Spinal cord (tissue), 10 donors: ENCODE results near the gene TSHZ2. TPM values are rescaled to one million over a fixed set of nuclear protein-coding genes. Genes with fewer than 3 reads are reported as not detected.

ENCODE experiments used
- DNase-seq, 6 donors: peaks; one replicate each; pipeline versions ENCODE4 v3.0.0 to v3.0.0-alpha.2; 2013 to 2015; ENCODE audit warnings: low spot score in 6 of 6, low read depth in 4 of 6
- H3K27ac ChIP-seq: one replicate; pipeline ENCODE4 v1.5.1; 2013; ENCODE audit warnings: low read depth, low read length, control low read depth
- H3K27me3 ChIP-seq: one replicate; pipeline ENCODE4 v1.6.1; 2013; ENCODE audit warnings: low read length; ENCODE audit not compliant: control insufficient read depth, insufficient read depth
- H3K36me3 ChIP-seq: one replicate; pipeline ENCODE4 v1.6.1; 2013; ENCODE audit warnings: low read length; ENCODE audit not compliant: control insufficient read depth, insufficient read depth
- H3K4me1 ChIP-seq: one replicate; pipeline ENCODE4 v1.6.1; 2013; ENCODE audit warnings: low read length; ENCODE audit not compliant: control insufficient read depth, insufficient read depth
- H3K4me3 ChIP-seq: one replicate; pipeline ENCODE4 v1.5.1; 2013; ENCODE audit warnings: low read depth, low read length, control low read depth
- H3K9me3 ChIP-seq: one replicate; pipeline ENCODE4 v1.6.1; 2013; ENCODE audit warnings: low read length; ENCODE audit not compliant: control insufficient read depth, insufficient read depth
- WGBS: methylation state at CpG from one replicate; pipeline ENCODE4 v1.1.5; 2013; ENCODE audit warnings: missing lambda C conversion rate; ENCODE audit not compliant: insufficient coverage; 5-methylcytosine and 5-hydroxymethylcytosine counted together
- polyA plus RNA-seq, 2 donors: library from polyadenylated mRNA; unstranded; fragments of 120-200 nt; gene quantifications; one replicate each; pipeline ENCODE4 v1.2.1, GENCODE V29; 2013; ENCODE audit not compliant: insufficient read length in 2 of 2
- total RNA-seq, 2 donors: library from RNA; depleted of rRNA in 1 of 2; stranded (reverse); fragments of 120-200 nt in 1 of 2; fragments of >200 nt in 1 of 2; gene quantifications; one replicate each; pipeline versions ENCODE4 v1.2.3 to v1.2.4, GENCODE V29; 2013 to 2014
- donor health status: healthy.

TSHZ2 gene
- total and polyA plus RNA-seq, 4 donors: 11.8 to 33.0 (median 25.7) TPM

GRCh38 chr20:52937591-52938100, 34.5 kb upstream of the TSHZ2 start:
- H3K27me3 ChIP-seq: no peaks in the 10 kb centered on the region
- no peak overlapping the region for H3K4me3 ChIP-seq
- no peak overlapping the region for H3K27ac ChIP-seq

DNA sequence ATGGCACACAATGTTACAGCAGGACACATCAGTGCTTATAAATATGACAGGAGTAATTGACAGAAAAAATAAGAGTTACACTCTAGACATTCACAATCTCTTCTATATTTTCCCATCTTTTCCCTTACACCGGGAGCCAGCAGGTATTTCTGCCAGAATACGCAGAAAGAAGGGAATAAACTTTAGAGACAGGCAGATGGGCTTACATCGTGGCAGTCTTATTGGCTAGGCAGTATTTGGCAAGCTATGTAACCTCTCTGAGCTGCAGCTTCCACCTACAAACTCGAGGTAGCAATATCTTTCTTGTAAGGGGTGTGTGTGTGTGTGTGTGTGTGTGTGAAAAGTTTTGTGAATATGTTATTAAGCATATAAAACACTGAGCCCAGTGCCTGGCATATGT, 33.0 kb upstream of the TSHZ2 start:
- H3K4me3 ChIP-seq: no peak overlapping the region
- no peaks in the 10 kb centered on the region for H3K9me3 ChIP-seq
- no peaks in the 10 kb centered on the region for H3K27me3 ChIP-seq
- no peaks in the 10 kb centered on the region for H3K36me3 ChIP-seq
- H3K4me1 ChIP-seq: no peaks in the 10 kb centered on the region
- peak in 2 of 6 donors; percentile 14 to 53 for DNase-seq
- no CpG with 5 or more reads among the region's 4 CpGs for WGBS
- H3K27ac ChIP-seq: no peak overlapping the region

More at GRCh38 chr20:52937591-52938100, 34.5 kb upstream of the TSHZ2 start:
- Histone ChIP-seq H3K9me3 (no peaks in the 10 kb centered on the region), H3K36me3 (no peaks in the 10 kb centered on the region), H3K4me1 (no peaks in the 10 kb centered on the region)
- peak in 1 of 6 donors; percentile 41 for DNase-seq
- WGBS: 77% methylated on average over 3 of the region's 6 CpGs

GRCh38 chr20:52941808-52942207, 30.4 kb upstream of the TSHZ2 start:
- Histone ChIP-seq H3K27ac (no peak overlapping the region), H3K4me1 (no peaks in the 10 kb centered on the region), H3K9me3 (no peaks in the 10 kb centered on the region), H3K36me3 (no peaks in the 10 kb centered on the region), H3K27me3 (no peaks in the 10 kb centered on the region), H3K4me3 (no peak overlapping the region)
- no CpG with 5 or more reads among the region's 3 CpGs for WGBS
- DNase-seq: peak in 2 of 6 donors; percentile 80 to 87

DNA sequence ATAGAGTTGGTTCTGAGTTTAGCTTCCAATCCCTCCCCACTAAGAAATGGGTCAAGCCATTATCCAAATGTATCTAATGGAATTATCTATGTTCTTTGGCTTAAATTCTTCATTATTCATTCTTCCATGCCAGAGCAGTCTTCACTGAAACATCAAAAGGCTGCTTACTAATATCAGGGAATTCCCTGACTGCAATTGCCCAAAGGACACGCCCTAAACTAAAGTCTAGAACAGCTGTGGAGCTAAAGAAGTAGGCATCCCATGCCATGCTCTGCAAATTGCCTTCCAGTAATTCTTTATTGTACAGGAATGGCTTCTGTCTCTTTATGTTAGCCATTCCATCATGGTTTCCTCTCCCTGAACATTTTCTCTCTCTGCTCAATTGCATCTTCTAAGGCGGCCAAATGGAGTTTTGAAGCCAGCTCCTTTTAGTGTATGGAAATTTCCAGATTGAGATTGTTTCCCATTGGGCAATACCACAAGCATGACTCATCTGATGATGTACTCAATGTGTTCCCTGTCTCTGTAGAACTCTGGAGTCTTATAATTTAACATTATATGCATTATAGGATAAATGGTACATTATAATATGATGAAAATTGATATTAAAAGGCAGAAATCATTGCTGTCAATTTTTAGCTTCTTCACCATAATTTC, 28.8 kb upstream of the TSHZ2 start:
- no peaks in the 10 kb centered on the region for H3K36me3 ChIP-seq
- no peak overlapping the region for H3K4me3 ChIP-seq
- no peak overlapping the region for H3K27ac ChIP-seq
- WGBS: 100% methylated on average over 1 of the region's 2 CpGs
- no peaks in the 10 kb centered on the region for H3K27me3 ChIP-seq
- no peaks in the 10 kb centered on the region for H3K4me1 ChIP-seq
- DNase-seq: no peak
- no peaks in the 10 kb centered on the region for H3K9me3 ChIP-seq

DNA sequence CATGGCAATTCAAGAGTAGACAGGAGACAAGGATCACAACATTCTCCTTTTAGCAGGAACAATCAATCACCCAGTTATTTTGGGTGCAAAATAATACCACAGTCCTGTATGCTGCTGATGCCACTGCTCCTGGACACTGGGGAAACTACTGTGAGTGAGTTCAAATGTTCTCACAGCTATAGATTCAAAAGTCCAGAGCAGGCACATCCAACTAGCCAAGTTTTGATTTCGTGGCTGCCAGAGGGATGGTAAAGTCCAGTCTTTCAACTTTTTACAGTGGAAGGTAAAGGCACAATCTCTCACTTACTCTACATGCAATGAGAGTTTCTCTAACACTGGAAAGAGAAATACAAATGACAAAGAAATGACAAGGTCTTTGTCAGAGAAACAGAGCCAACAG, 26.9 kb upstream of the TSHZ2 start:
- H3K4me1 ChIP-seq: no peaks in the 10 kb centered on the region
- no peak overlapping the region for H3K4me3 ChIP-seq
- H3K27me3 ChIP-seq: no peaks in the 10 kb centered on the region
- no peak for DNase-seq
- no CpG with 5 or more reads among the region's 1 CpG for WGBS
- no peak overlapping the region for H3K27ac ChIP-seq
- H3K9me3 ChIP-seq: no peaks in the 10 kb centered on the region
- no peaks in the 10 kb centered on the region for H3K36me3 ChIP-seq

DNA sequence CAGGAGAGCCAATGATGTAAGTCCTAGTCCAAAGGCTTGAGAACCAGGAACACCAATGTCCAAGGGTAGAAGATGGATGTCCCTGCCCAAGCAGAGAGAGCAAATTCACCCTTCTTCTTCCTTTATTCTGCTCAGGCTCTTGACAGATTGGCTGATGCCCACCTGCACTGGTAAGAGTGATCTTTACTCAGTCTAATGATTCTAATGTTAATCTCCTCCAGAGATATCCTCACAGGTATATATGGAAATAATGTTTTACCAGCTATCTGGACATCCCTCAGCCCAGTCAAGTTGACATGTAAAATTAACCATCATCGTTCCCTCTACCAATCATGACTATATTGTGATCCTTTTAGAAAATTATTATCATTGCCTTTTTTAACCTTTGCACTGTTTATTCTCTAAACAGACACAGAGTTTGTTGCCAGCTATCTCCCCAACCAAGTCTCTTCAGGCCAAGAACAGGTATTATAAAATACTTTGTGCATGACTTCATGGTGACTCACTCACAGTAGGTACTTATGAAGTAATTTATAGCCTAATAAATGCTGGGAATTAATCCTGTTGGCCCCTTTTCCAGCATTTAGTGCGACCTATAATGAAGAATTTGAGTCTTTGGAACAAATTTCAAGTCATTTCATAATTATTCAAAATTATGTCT, 26.2 kb upstream of the TSHZ2 start:
- Histone ChIP-seq H3K4me1 (no peaks in the 10 kb centered on the region), H3K27me3 (no peaks in the 10 kb centered on the region), H3K4me3 (no peak overlapping the region), H3K27ac (no peak overlapping the region), H3K36me3 (no peaks in the 10 kb centered on the region), H3K9me3 (no peaks in the 10 kb centered on the region)
- DNase-seq: no peak
- WGBS: no CpG with 5 or more reads among the region's 2 CpGs

DNA sequence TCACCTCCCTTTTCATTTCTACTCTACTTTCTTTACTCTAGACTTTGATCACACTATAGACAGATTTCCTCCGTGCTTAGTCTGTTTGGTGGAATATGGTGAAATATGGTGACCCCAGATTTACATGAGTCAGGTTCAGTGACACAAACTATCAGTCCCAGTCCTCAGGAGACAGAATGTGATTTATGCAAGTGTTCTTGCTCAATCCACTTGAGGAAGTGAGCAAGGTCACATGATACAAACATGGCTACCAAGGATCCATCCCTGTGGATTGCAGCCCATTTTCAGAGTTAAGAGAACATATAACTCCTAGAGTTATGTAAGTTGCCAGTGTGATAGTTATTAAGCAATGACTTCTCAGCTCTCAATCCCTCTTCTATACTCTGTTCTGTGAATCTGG, 23.7 kb upstream of the TSHZ2 start:
- H3K4me1 ChIP-seq: no peaks in the 10 kb centered on the region
- DNase-seq: no peak
- H3K27me3 ChIP-seq: no peaks in the 10 kb centered on the region
- no peaks in the 10 kb centered on the region for H3K9me3 ChIP-seq
- H3K27ac ChIP-seq: no peak overlapping the region
- no peaks in the 10 kb centered on the region for H3K36me3 ChIP-seq
- no peak overlapping the region for H3K4me3 ChIP-seq
- WGBS: no CpG with 5 or more reads among the region's 1 CpG

DNA sequence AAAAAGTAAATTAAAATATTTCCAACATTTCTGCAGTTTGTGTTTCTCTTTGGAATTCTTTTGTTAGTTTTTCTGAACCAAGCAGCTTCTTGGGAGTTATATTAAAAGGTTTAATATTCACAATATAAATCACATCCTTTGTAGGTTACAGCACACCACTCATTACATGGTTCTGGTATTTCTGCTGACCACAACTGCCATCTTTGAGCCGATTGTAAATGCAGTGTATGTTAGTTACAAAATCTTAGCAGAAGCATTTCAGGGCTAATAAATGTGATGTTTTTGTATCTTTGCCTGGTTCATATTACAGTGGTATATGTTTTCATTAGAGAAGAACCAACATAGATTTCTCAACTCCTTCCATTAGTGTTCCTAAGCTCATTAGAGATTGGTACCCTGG, 19.1 kb upstream of the TSHZ2 start:
- DNase-seq: no peak
- H3K4me3 ChIP-seq: no peak overlapping the region
- H3K27ac ChIP-seq: no peak overlapping the region
- no peaks in the 10 kb centered on the region for H3K9me3 ChIP-seq
- H3K4me1 ChIP-seq: no peaks in the 10 kb centered on the region
- WGBS: no CpG with 5 or more reads among the region's 1 CpG
- H3K27me3 ChIP-seq: no peaks in the 10 kb centered on the region
- H3K36me3 ChIP-seq: no peaks in the 10 kb centered on the region

DNA sequence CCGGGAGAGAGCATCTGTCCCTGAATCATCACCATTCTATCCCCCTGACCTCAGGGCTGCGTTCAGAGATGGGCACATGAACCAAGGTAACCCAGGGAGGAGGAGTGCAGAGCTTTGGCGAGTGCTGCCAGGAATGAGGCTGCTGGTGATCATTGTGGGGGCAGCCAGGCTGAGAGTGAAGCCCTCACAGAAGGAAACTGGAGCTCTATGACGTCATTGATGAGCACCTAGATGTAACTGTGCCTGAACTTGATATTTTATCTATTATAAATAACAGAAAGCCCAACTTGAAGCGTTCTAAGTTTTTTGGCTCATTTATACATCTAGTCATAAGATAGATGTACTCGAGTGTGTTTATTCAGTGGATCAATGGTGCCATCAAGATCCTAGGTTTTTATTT, 17.3 kb upstream of the TSHZ2 start:
- no peak overlapping the region for H3K4me3 ChIP-seq
- no peak overlapping the region for H3K27ac ChIP-seq
- no peaks in the 10 kb centered on the region for H3K9me3 ChIP-seq
- no peak for DNase-seq
- no peaks in the 10 kb centered on the region for H3K36me3 ChIP-seq
- peaks cover 7% of the 10 kb centered on the region for H3K4me1 ChIP-seq
- WGBS: 92% methylated on average over 2 of the region's 6 CpGs
- no peaks in the 10 kb centered on the region for H3K27me3 ChIP-seq

DNA sequence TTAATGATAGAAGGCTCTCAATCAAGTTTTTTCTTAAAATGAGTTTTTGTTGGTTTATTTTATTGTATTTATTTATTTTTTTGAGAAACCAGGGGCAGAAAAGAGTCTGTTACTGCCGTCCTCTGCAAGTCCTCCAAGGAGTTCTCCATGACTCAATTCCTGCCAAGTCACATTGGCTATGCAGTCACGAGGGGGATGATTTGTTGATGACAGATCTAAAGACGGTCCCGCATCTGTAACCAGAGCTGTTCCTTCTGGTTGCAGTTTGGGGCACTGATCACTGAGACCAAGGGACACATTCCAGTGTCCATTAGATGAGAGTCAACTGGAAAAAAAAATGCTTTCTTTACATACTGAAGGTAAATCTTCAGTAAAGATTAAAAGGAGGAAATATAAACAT, 13.9 kb upstream of the TSHZ2 start:
- Histone ChIP-seq H3K4me1 (peaks cover 7% of the 10 kb centered on the region), H3K36me3 (no peaks in the 10 kb centered on the region), H3K4me3 (no peak overlapping the region), H3K27me3 (no peaks in the 10 kb centered on the region), H3K9me3 (no peaks in the 10 kb centered on the region), H3K27ac (no peak overlapping the region)
- peak in 1 of 6 donors; percentile 21 for DNase-seq
- 0% methylated on average over 1 of the region's 4 CpGs for WGBS
